Activated T-cell treated with anti-CD3 and anti-CD28 coated beads for 4 hours (primary cell): Measurements from ENCODE around the gene CDK11A.

Source experiments
- DNase-seq: peaks from one replicate; pipeline ENCODE4 v3.0.0-alpha.2; 2020

Gene CDK11A

GRCh38 chr1:1658583-1659549 is 65.3 kb downstream of the CDK11A start, which contains the start of gene CDK11B:
Gene CDK11B (minus strand): TSS chr1:1659004. CDS start chr1:1657485, 1,519 bp downstream.
- peak; percentile 97 for DNase-seq
